ENCODE results near the gene RTN4. TPM values are rescaled to one million over a fixed set of nuclear protein-coding genes. Genes with fewer than 3 reads are reported as not detected.
"Not testable (repeated sequence)": the region's sequence is repeated elsewhere in the genome, so short reads cannot be mapped to it uniquely, and the experiment has no call there.

Gene RTN4
- total RNA-seq, 1 experiment from 2014 or later: 394 TPM

- Mint-ChIP-seq H3K27ac (ENCODE audit: unreplicated experiment) (no peak overlapping the region), H3K4me1 (ENCODE audit: low read depth, unreplicated experiment) (peaks cover 76% of the 10 kb centered on the region), H3K9me3 (ENCODE audit: low read depth, unreplicated experiment) (no peaks in the 10 kb centered on the region), H3K36me3 (ENCODE audit: insufficient read depth, unreplicated experiment) (peaks cover 4% of the 10 kb centered on the region), H3K27me3 (ENCODE audit: unreplicated experiment) (no peaks in the 10 kb centered on the region), H3K4me3 (ENCODE audit: low read depth, unreplicated experiment) (no peak overlapping the region)
- no peak for TF ChIP-seq CTCF (IDR thresholded peaks at IDR 0.05; ENCODE audit: unreplicated experiment)
- no TSS peak for BruUV-seq (replicated peaks)
- no peak for DNase-seq
- intact Hi-C loops (cut with micrococcal nuclease; ENCODE audit: unreplicated experiment): no loop called here
- CTCF ChIA-PET: interaction anchor here (0.5 to 1.2 kb wide), 2 partner anchors 99 to 367 kb away, joined by 3 to 5 read pairs; no protein-coding TSS in a partner anchor
These were observed 51.1 kb downstream of the RTN4 start for GRCh38 chr2:54999182-54999581.

DNA sequence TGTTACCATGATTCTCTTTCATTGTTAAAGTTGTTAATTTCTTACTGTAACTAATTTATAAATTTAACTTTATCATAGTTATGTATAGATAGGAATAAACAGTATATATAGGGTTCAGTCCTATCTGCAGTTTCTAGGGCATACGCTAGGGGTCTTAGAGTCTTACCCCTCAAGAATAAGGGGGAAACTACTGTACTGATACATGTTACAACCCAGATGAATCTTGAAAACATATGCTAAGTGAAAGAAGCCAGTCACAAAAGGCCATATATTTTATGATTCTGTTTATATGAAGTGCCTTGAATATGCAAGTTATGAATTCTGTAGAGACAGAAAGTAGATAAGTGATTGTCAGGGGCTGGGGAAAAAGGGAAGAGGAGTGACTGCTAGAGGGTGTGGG lies 52.4 kb downstream of the RTN4 start:
- CTCF ChIA-PET: no interaction called here
- no peak for DNase-seq
- no peak for TF ChIP-seq CTCF (IDR thresholded peaks at IDR 0.05; ENCODE audit: unreplicated experiment)
- peaks cover 4% of the 10 kb centered on the region for H3K36me3 Mint-ChIP-seq (ENCODE audit: insufficient read depth, unreplicated experiment)
- H3K4me1 Mint-ChIP-seq (ENCODE audit: low read depth, unreplicated experiment): peaks cover 76% of the 10 kb centered on the region
- intact Hi-C loops (cut with micrococcal nuclease; ENCODE audit: unreplicated experiment): no loop called here
- H3K27ac Mint-ChIP-seq (ENCODE audit: unreplicated experiment): no peak overlapping the region
- H3K27me3 Mint-ChIP-seq (ENCODE audit: unreplicated experiment): no peaks in the 10 kb centered on the region
- no TSS peak for BruUV-seq (replicated peaks)
- H3K9me3 Mint-ChIP-seq (ENCODE audit: low read depth, unreplicated experiment): no peaks in the 10 kb centered on the region
- H3K4me3 Mint-ChIP-seq (ENCODE audit: low read depth, unreplicated experiment): no peak overlapping the region

DNA sequence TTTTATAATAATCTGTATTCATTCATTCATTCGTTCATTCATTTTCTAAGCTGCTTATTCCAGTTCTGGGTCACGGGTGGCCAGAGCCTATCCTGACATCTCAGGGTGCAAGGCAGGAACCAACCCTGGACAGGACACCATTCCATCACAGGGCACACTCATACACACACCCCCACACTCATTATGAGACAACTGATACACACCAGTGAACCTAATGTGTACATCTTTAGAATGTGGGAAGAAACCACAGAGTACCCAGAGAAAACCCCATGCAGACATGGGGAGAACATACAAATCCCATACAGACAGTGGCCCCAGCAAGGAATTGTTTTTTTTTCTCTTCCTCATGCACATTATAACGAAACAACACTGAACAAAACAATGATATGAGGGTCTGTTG lies 54.7 kb downstream of the RTN4 start:
- BruUV-seq (replicated peaks): no TSS peak
- Mint-ChIP-seq H3K9me3 (ENCODE audit: low read depth, unreplicated experiment) (no peaks in the 10 kb centered on the region), H3K4me1 (ENCODE audit: low read depth, unreplicated experiment) (peaks cover 60% of the 10 kb centered on the region), H3K27me3 (ENCODE audit: unreplicated experiment) (no peaks in the 10 kb centered on the region), H3K36me3 (ENCODE audit: insufficient read depth, unreplicated experiment) (peaks cover 4% of the 10 kb centered on the region), H3K4me3 (ENCODE audit: low read depth, unreplicated experiment) (no peak overlapping the region), H3K27ac (ENCODE audit: unreplicated experiment) (no peak overlapping the region)
- no peak for TF ChIP-seq CTCF (IDR thresholded peaks at IDR 0.05; ENCODE audit: unreplicated experiment)
- CTCF ChIA-PET: no interaction called here
- DNase-seq: no peak
- intact Hi-C loops (cut with micrococcal nuclease; ENCODE audit: unreplicated experiment): no loop called here

DNA sequence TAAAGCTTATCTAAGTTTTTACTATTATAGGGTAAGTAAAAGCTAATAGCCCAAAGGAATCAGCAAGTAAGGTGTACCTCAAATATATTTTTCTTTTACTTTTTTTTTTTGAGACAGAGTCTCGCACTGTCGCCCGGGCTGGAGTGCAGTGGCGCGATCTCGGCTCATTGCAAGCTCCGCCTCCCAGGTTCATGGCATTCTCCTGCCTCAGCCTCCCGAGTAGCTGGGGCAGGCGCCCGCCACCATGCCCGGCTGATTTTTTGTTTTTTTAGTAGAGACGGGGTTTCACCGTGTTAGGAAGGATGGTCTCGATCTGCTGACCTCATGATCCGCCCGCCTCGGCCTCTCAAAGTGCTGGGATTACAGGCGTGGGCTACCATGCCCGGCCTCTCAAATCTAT lies 59.6 kb downstream of the RTN4 start:
- H3K4me3 Mint-ChIP-seq (ENCODE audit: low read depth, unreplicated experiment); DNase-seq; CTCF ChIA-PET; H3K9me3 Mint-ChIP-seq (ENCODE audit: low read depth, unreplicated experiment); intact Hi-C loops (cut with micrococcal nuclease; ENCODE audit: unreplicated experiment); H3K27ac Mint-ChIP-seq (ENCODE audit: unreplicated experiment); BruUV-seq (replicated peaks); H3K27me3 Mint-ChIP-seq (ENCODE audit: unreplicated experiment): not testable (repeated sequence)
- peaks cover 37% of the 10 kb centered on the region for H3K4me1 Mint-ChIP-seq (ENCODE audit: low read depth, unreplicated experiment)
- peaks cover 22% of the 10 kb centered on the region for H3K36me3 Mint-ChIP-seq (ENCODE audit: insufficient read depth, unreplicated experiment)

- no TSS peak for BruUV-seq (replicated peaks)
- no peak overlapping the region for H3K4me3 Mint-ChIP-seq (ENCODE audit: low read depth, unreplicated experiment)
- intact Hi-C loops (cut with micrococcal nuclease; ENCODE audit: unreplicated experiment): no loop called here
- no peaks in the 10 kb centered on the region for H3K27me3 Mint-ChIP-seq (ENCODE audit: unreplicated experiment)
- H3K9me3 Mint-ChIP-seq (ENCODE audit: low read depth, unreplicated experiment): no peaks in the 10 kb centered on the region
- no peak for TF ChIP-seq CTCF (IDR thresholded peaks at IDR 0.05; ENCODE audit: unreplicated experiment)
- no peak overlapping the region for H3K27ac Mint-ChIP-seq (ENCODE audit: unreplicated experiment)
- CTCF ChIA-PET: interaction anchor here (0.9 kb wide), 1 partner anchor 89 kb away, joined by 3 read pairs; no protein-coding TSS in a partner anchor
- no peak for DNase-seq
- peaks cover 36% of the 10 kb centered on the region for H3K4me1 Mint-ChIP-seq (ENCODE audit: low read depth, unreplicated experiment)
- H3K36me3 Mint-ChIP-seq (ENCODE audit: insufficient read depth, unreplicated experiment): peaks cover 28% of the 10 kb centered on the region
These were observed 61.6 kb downstream of the RTN4 start for GRCh38 chr2:54988612-54989011.
